Ovary (tissue), 9 donors: Measurements from ENCODE around the gene INPP5A. TPM values are rescaled to one million over a fixed set of nuclear protein-coding genes. Genes with fewer than 3 reads are reported as not detected.

ENCODE experiments used
- DNase-seq, 5 donors: peaks; one replicate each; pipeline ENCODE4 v3.0.0-alpha.2; 2019 to 2020
- H3K27ac ChIP-seq, 2 donors: fragments of 200-600 bp; one replicate each; pipeline versions ENCODE4 v1.5.1 to v1.8.0; 2019 to 2022
- H3K27me3 ChIP-seq: fragments of 200-600 bp; one replicate; pipeline ENCODE4 v1.8.0; 2022
- H3K36me3 ChIP-seq: fragments of 200-600 bp; sonication (generic); one replicate; pipeline ENCODE4 v1.5.1; 2019
- H3K4me1 ChIP-seq: one replicate; pipeline ENCODE4 v1.8.1; 2013; ENCODE audit warnings: mild to moderate bottlenecking, moderate library complexity; ENCODE audit not compliant: insufficient read depth
- H3K4me3 ChIP-seq: fragments of 200-600 bp; sonication (generic); one replicate; pipeline ENCODE4 v1.5.1; 2017
- H3K9me3 ChIP-seq, 2 donors: fragments of 200-600 bp in 1 of 2; sonication (generic) in 1 of 2; one replicate each; pipeline versions ENCODE4 v1.5.1 to v1.8.1; 2013 to 2019; ENCODE audit warnings: mild to moderate bottlenecking in 1 of 2, moderate library complexity in 1 of 2
- EP300 ChIP-seq: sonication (generic); formaldehyde crosslinking; IDR thresholded peaks from one replicate; pipeline ENCODE4 v1.6.1; 2017; ENCODE audit warnings: antibody characterized with exemption
- POLR2A ChIP-seq: fragments of 450-650 bp; IDR thresholded peaks from one replicate; pipeline ENCODE4 v1.6.1; 2017; ENCODE audit warnings: antibody characterized with exemption, mild to moderate bottlenecking, moderate library complexity
- WGBS, 3 donors: extraction: QIAGEN DNeasy Blood & Tissue Kit in 1 of 3; methylation state at CpG; one replicate each; pipeline versions ENCODE4 v1.1.5 to v1.1.7; 2013 to 2017; 5-methylcytosine and 5-hydroxymethylcytosine counted together
- intact Hi-C, 4 donors: fragments of 100-400 bp; cut with DNase I; formaldehyde crosslinking; loops; one replicate each; pipeline versions ENCODE4 v1.11.0 to v1.15.1; 2022 to 2023
- polyA plus RNA-seq, 2 donors: library from polyadenylated mRNA; stranded (reverse); fragments of 200-250 nt in 1 of 2; fragments of 350-450 nt in 1 of 2; fragmentation: Illumina TruSeq in 1 of 2; extraction: RNeasy Lipid Tissue Mini Kit (QIAGEN cat#74804) in 1 of 2; gene quantifications; one replicate each; pipeline ENCODE4 v1.2.3, GENCODE V29; 2013 to 2014
- total RNA-seq, 7 donors: library from RNA; depleted of rRNA in 2 of 7; stranded (reverse); fragments of >200 nt in 2 of 7; fragmentation: NEBNext Ultra II Directional in 3 of 7; extraction: Animal tissue kit (Norgen Biotek cat#: 25700) in 3 of 7; gene quantifications; one replicate each; pipeline versions ENCODE4 v1.1.0 to v1.2.4, GENCODE V29; 2016 to 2023
- TF ChIP-seq, protein P1 (sequence below), 3 donors: fragments of 450-650 bp in 2 of 3; fragments of 200-600 bp in 1 of 3; IDR thresholded peaks; one replicate each; pipeline versions ENCODE4 v1.5.1 to v1.8.0; 2016 to 2022; ENCODE audit warnings: antibody characterized with exemption in 3 of 3, mild to moderate bottlenecking in 1 of 3
- donor health status: DM: no; HTN: no; CAD: no; lungs with moderate emphysema.
- donor health status: DM: no; HTN: no; CAD: no.
- donor health status: Bipolar disorder and iron deficiency.
- donor health status: DM: yes; HTN: yes; CAD: no.
- donor health status: DM: no; HTN: no; CAD: no.
- donor health status: DM: yes; HTN: yes; CAD: no.

INPP5A gene
- total and polyA plus RNA-seq, 9 donors: 19.8 to 41.2 (median 35.3) TPM

- no peak overlapping the region for H3K27ac ChIP-seq
- TF ChIP-seq, protein P1, sequence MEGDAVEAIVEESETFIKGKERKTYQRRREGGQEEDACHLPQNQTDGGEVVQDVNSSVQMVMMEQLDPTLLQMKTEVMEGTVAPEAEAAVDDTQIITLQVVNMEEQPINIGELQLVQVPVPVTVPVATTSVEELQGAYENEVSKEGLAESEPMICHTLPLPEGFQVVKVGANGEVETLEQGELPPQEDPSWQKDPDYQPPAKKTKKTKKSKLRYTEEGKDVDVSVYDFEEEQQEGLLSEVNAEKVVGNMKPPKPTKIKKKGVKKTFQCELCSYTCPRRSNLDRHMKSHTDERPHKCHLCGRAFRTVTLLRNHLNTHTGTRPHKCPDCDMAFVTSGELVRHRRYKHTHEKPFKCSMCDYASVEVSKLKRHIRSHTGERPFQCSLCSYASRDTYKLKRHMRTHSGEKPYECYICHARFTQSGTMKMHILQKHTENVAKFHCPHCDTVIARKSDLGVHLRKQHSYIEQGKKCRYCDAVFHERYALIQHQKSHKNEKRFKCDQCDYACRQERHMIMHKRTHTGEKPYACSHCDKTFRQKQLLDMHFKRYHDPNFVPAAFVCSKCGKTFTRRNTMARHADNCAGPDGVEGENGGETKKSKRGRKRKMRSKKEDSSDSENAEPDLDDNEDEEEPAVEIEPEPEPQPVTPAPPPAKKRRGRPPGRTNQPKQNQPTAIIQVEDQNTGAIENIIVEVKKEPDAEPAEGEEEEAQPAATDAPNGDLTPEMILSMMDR (IDR thresholded peaks at IDR 0.05): no peak
- TF ChIP-seq POLR2A: no peak
- TF ChIP-seq EP300: no peak
- intact Hi-C loops: no loop called here
- no peaks in the 10 kb centered on the region for H3K9me3 ChIP-seq
- H3K36me3 ChIP-seq: no peaks in the 10 kb centered on the region
- no peaks in the 10 kb centered on the region for H3K27me3 ChIP-seq
- H3K4me1 ChIP-seq: no peaks in the 10 kb centered on the region
- 69 to 84% (median 80%) methylated on average over 2 of the region's 2 CpGs for WGBS, 3 donors
- H3K4me3 ChIP-seq: no peak overlapping the region
- no peak for DNase-seq
Observed at GRCh38 chr10:132692311-132692710, 154.7 kb downstream of the INPP5A start.

DNA sequence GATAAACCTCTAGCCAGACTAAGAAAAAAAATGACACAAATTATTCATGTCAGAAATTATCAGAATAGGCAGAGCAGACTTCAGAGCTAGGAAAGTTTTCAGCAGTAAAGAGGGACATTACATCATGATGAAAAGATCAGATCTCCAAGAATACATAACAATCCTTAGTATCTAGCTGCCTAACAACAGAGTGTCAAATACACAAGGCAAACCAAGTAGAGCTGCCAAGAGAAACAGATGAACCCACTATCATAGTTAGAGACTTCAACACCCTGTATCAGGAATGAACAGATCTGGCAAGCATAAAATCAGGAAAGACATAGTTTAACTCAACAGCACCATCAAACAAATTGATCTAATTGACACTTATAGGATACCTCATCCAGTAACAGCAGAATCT is 156.1 kb downstream of the INPP5A start:
- no peaks in the 10 kb centered on the region for H3K4me1 ChIP-seq
- H3K9me3 ChIP-seq: no peaks in the 10 kb centered on the region
- TF ChIP-seq, protein P1 (IDR thresholded peaks at IDR 0.05): no peak
- TF ChIP-seq EP300: no peak
- no peak for TF ChIP-seq POLR2A
- H3K27me3 ChIP-seq: no peaks in the 10 kb centered on the region
- no peak for DNase-seq
- no peak overlapping the region for H3K27ac ChIP-seq
- intact Hi-C loops: no loop called here
- H3K4me3 ChIP-seq: no peak overlapping the region
- H3K36me3 ChIP-seq: no peaks in the 10 kb centered on the region

DNA sequence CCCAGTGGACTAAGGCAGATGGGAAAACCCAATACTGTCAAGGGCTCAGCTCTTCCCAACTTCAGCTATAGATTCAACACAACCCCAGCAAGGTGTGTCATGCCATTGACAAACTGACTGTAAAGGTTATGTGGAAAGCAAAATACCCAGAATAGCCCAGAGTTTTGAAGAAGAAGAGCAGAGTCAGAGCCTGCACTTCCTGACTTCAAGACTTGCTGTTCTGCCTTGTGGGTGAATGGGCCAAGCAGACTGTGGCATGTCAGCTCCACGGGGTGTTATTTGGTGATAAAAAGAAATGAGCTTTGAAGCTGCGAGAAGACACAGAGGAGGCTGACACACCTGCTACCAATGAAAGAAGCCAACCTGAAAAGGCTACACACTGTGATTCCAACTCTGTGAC is 158.6 kb downstream of the INPP5A start:
- Histone ChIP-seq H3K4me3 (no peak overlapping the region), H3K27me3 (no peaks in the 10 kb centered on the region), H3K27ac (no peak overlapping the region), H3K4me1 (no peaks in the 10 kb centered on the region), H3K36me3 (no peaks in the 10 kb centered on the region), H3K9me3 (no peaks in the 10 kb centered on the region)
- intact Hi-C loops: no loop called here
- TF ChIP-seq EP300 (no peak), POLR2A (no peak)
- TF ChIP-seq, protein P1 (IDR thresholded peaks at IDR 0.05): no peak
- WGBS, 3 donors: 89 to 100% (median 95%) methylated on average over 2 of the region's 2 CpGs
- no peak for DNase-seq

DNA sequence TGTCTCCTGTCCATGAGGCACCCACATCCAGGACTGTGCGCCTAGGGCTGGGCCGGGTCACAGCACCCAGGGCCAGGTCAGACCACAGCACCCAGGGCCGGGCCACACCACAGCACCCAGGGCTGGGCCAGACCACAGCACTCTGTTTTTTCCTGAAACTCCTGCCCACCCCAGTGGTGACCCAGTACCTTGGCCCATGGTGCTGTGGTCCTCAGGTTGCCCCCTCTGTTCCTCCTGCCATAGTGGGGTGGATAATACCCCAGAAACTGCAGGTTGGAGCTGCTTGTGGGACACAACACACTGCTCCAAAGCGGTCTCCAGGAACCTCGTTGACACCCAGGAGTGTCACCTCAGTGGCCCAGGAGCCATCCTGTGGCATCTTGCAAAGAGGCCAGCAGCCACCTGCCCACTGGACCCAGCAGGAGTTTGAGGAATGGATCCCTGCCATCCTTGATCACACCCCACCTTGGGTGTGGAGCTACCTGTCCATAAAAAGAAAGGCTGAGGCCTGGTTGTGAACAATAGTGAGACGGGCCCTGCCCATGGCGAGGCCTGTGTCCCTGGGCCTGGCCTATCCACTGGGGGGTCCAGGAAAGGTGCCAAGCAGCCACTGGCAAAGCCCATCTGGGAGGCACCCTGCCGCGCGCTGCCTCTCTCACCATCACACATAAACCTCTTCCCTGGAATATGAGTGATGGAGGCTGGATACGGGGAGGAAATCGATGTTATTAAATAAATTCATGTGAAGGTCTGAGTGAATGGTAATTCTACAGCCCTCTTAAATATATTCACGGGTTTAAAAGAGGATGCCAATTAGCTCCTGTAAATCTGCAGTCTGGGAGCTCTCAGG is 159.4 kb downstream of the INPP5A start:
- WGBS, 3 donors: 89 to 95% (median 94%) methylated on average over 13 of the region's 13 CpGs

More for the DNA sequence above, 159.4 kb downstream of the INPP5A start:
- Histone ChIP-seq H3K27me3 (no peaks in the 10 kb centered on the region), H3K9me3 (no peaks in the 10 kb centered on the region), H3K4me3 (no peak overlapping the region), H3K36me3 (no peaks in the 10 kb centered on the region), H3K27ac (no peak overlapping the region), H3K4me1 (no peaks in the 10 kb centered on the region)
- DNase-seq: peak in 2 of 5 donors; percentile 9 to 12
- TF ChIP-seq, protein P1 (IDR thresholded peaks at IDR 0.05): no peak
- intact Hi-C loops: no loop called here
